NCI-H82 treated with DMSO at 0.1 percent for 48 hours (cell line): ENCODE measurements around the gene LIMS4.
"Not testable (repeated sequence)": the region's sequence is repeated elsewhere in the genome, so short reads cannot be mapped to it uniquely, and the experiment has no call there.

ENCODE experiments used
- DNase-seq: peaks from one replicate; lab custom pipeline; 2025; ENCODE audit not compliant: unreplicated experiment; lab: John Stamatoyannopoulos, UW

LIMS4 gene, protein sequence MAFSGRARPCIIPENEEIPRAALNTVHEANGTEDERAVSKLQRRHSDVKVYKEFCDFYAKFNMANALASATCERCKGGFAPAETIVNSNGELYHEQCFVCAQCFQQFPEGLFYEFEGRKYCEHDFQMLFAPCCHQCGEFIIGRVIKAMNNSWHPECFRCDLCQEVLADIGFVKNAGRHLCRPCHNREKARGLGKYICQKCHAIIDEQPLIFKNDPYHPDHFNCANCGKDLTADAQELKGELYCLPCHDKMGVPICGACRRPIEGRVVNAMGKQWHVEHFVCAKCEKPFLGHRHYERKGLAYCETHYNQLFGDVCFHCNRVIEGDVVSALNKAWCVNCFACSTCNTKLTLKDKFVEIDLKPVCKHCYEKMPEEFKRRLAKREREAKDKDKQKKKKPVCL

DNA sequence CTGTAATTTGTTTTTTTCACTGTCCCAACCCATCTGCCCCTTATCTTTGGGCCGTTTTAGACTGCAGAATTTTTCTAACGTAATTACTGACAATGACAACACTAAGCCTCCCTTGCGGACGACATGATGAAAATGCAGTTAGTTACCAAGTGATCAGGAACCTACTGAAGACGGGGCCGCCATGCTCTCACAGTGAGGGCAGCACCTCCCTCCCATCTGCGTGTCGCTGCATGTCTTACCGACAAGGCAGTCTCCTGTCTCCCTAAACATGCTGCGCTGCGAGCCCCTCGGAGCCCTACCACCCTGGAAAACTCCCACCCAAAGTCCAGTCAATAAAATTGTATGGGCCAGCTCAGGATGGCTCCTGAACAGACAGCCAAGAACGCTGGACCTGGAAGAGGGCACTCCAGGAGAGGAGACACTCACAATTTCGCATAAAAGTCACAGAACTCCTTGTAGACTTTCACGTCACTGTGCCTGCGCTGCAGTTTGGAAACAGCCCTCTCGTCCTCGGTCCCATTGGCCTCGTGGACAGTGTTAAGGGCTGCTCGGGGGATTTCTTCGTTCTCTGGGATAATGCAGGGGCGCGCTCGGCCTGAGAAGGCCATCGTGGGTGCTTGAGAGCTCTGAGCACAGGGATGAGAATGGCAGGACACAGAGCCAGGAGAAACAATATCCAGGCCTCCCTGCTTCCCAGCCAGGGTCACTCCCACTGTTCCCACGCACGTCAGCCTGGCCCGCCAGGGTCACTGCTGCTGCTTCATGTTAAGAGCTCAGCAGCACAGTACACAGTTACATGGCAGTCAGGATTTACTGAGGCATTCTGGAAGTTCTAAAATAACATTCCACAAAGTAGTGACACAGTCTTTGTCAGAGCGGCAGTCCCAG is at the start of gene LIMS4:
TSS of gene LIMS4 (minus strand) at position 646 of the 888 bp plus-strand sequence. CDS start at position 608, 38 bp downstream.
- DNase-seq: not testable (repeated sequence)

DNA sequence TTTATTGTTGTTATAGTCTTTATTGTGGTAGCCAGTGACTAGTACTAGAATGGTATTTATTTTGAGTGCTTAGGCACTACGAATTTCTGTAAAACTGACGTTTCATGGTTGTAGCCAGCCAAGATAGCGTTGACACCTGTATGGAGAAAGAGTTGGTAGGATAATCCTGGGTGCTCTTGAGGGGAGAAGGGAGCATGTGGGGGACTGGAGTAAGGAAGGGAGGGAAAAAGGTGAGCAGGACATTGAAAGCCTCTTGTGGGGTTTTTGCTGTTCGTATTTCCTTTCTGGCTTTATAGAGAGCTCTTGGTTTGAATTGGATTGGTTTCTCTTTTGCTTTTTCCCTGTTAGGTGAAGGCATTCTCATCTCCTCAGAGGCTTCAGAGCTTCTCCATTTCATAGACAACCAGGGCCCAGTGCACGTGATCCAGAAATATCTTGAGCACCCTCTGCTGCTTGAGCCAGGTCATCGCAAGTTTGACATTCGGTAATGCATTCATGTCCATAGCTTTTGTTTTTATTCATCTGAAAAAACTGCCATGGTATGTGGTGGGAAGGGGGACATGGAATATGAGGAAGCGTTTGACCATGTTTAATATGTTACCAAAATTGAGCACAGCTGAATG is 27.2 kb upstream of the LIMS4 start:
- DNase-seq: not testable (repeated sequence)

DNA sequence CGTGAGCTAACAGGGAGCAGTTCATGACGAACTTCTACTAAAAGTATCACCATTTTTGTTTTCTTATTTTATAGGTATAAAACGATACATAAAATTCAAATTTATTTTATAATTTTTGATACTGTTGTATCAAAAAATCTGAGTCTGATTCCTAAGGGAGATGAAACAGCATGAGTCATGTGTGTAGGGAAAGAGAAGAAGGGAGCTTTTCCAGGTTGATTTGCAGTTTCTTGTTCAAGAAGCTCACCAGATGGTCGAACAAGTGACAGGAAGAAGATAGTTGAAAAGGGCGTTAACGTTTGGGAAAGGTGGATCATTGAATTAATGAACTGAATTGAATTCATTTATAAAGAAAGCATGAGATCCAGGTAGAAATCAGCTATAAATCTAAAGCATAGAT is 23.4 kb upstream of the LIMS4 start:
- not testable (repeated sequence) for DNase-seq

DNA sequence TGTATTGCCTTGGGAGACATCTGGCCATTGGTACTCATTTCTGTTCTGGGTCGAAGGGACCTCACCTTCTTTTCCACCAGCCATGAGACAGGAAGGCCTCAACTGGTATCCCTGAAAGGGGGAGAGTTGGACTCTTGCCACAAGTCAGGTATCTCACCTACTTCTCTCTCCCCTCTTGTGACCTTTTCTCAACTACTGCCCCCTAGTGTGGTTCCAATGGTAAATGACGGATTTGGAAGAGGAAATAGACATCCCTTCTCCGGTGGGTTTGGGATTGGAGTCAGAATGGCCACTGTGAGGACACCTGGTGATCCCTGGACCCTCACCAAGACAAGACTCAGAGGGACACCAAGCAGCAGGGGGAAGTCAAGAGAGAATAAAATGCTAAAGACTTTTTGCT is 21.9 kb upstream of the LIMS4 start:
- DNase-seq: not testable (repeated sequence)

DNA sequence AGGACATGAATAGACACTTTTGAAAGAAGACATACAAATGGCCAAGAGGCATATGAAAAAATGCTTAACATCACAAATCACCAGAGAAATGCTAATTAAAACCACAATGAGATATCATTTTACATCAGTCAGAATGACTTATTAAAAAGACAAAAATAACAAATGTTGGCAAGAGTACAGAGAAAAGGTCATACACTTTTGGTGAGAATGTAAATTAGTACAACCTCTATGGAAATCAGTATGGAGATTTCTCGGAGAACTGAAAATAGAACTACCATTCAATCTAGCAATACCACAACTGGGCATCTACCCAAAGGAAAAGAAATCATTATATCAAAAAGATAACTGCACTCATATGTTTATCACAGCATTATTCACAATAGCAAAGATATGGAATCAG is 16.4 kb upstream of the LIMS4 start:
- not testable (repeated sequence) for DNase-seq

DNA sequence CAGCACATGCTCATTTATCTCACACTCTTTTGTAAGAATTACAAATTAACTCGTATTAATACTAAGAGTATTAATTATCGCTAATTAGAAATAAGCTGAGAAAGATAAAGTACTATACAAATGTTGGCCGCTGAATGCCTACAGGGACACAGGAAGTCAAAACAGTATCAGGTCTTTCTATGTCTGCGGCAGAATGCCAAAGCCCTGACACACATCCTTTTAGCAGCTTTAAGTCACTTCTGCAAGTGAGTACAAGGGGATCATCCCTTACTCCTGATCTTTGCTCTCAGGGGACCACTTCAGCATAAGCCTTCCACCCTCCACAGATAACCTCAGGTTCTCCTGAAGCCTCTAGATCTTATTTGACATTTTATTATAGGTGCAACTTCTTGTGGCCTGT is 10.1 kb upstream of the LIMS4 start:
- DNase-seq: not testable (repeated sequence)

DNA sequence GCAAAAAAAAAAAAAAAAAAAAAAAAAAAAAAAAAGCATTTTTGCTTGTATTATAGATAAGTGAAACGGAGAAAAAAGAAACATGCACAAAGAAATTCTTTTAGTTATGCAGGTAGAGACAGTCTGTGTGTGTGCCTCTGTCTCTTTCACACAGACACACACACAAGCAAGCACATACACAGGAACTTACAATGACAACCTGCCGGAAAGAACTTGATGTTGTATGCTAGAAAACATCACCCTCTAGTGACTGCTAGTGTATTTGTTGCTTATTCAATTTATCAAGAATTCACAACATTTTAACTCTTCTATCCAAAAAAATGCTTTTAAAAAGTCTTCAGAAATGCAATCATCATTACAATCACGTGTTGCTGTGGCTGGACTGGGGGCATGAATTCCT is 8.6 kb upstream of the LIMS4 start:
- DNase-seq: not testable (repeated sequence)

DNA sequence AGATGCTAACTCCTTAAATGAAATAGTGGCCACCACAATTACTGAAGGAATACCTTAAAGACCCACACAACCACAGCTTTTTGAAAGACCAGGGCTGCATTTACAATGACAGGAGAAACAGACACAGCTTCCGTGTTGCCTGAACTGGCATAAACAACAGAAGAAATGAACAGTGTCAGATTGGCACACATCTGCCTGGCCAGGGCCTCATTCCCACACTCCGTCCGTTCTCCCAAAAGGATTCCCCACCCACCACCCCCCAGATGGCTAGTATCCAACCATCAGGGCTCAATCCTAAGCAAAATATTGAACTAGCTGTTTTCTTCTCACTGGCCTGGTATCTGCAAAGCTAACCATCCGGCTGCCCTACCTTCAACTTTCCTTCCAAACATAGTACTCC is 7.5 kb upstream of the LIMS4 start:
- DNase-seq: not testable (repeated sequence)

DNA sequence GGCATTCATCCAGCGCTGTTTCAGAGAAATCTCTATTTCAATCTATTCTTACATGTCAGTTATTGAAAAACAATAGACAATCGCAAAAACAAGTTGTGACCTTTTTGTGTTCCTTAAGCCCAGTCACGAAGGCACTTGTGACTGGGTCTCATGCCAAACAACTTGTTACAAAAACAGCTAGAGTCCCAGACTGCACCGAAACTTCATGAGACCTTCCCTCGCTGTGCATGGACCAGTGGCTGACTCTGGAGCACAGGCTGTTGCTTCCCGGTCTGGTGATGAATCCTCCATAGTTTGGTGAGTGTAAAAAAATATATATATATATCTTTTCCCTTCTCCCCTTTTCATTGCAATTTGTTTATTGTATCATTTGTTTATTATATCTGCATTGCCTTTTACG is 4.8 kb upstream of the LIMS4 start:
- not testable (repeated sequence) for DNase-seq

DNA sequence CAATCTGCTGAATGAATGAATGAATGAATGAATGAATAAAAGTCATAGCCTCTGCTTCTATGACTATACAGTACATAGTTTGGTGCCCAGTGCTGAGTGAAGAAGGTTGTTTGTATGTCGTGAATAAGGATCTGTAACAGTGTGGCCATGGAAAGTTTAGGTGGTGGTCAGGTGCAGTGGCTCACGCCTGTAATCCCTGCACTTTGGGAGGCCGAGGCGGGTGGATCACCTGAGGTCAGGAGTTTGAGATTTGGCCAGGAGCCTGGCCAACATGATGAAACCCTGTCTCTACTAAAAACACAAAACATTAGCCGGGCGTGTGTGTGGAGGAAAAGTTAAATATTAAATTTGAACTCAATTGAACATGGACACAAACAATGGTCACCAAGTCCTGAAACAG is 4.3 kb upstream of the LIMS4 start:
- not testable (repeated sequence) for DNase-seq

DNA sequence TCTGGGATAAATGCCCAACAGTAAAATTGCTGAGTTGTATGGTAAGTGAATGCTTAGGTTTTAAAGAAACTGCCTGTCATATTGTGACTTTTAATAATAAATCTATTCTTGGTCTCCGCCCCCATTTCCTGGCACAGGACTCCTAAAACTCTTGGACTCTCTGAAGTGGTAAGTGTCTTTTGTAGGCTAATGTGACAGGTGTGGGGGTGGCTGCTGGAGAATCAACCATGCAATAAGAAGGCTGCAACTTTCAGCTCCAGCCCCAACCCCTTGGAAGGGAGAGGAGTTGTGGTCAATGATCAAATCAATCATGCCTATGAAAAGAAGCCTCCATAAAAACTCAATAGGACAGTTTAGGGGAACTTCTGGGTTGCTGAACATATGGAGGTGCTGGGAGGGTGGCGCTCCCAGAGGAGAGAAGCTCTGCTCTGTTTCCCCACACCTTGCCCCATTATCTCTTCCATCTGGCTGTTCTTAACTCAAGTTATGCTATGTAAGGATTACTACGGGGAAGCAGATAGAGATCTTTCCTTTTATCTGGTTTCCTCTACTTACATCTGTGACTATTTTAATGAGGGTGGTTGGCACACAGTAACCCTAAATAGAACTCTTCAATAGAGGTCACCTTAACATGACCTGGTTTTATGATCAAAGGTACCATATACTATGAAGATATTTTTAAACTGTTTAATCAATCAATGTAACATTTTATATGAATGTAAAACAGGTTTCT is 3.2 kb upstream of the LIMS4 start:
- not testable (repeated sequence) for DNase-seq

DNA sequence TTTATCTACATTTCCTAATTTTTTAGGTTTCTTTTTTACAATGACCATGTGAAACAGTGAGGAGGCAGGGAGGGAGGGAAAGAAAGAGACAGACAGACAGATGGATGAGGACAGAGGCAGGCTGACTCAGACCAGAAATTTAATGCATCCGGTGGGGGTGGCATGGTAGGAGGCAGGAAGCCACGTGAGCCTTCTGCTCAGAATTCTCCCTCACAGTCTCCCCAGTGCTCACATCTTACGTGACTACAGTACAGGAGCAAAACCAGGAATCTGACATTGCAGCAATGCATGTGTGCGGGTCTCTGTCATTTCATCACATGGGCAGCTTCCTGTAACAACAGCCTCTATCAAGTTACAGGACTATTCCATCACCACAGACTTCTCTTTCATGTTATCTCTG is 2.3 kb upstream of the LIMS4 start:
- DNase-seq: not testable (repeated sequence)

DNA sequence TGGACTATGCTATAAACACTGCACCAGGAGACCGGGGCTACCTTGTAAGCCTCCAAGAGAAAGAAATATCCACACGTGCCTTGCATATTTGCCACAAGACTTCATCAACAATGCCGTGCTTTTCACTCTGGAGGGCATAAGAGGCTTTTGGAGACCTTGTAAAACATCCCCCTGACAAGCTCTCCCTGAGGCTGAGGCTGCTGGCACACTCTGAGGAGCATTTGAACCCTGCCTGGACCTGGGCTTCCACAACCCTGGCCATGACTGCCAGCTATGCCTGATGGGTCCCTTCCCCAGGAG is 393 bp upstream of the LIMS4 start:
- DNase-seq: not testable (repeated sequence)

DNA sequence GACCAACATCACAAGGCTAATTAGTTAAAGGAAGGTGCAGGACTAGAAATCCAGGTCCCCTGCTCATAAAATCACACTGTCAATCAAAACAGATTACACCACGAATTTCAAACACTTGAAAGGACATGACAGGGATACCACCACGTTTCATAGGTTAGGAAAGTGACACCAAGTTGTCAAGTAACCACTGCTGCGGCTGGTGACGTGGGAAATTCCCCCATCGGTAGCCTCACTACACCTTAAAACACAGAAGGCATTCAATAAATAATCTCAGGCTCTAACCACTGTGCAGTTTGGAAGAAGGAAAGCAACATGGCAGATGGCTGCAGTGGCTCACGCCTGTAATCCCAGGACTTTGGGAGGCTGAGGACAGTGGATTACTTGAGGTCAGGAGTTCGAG is 3.7 kb downstream of the LIMS4 start:
- DNase-seq: not testable (repeated sequence)

DNA sequence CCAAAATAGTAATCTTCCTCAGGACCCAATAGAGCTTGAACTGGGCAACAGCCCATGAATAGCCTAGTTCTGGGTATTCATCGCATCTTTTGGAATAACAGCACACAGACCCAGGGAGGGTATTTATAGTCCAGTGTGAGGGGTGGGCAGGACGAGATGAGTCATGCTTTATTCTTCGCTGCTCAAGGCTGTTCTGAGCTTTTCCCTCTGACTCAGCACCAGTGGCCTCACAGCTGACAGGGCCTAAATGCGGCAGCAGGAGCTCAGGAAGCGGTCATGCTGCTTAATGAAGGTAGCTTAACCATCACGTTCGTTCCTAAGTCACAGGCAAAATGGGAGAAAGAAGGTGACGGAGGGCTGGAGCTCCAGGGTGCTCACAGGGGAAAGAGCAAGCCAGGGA is 7.3 kb downstream of the LIMS4 start:
- DNase-seq: not testable (repeated sequence)

DNA sequence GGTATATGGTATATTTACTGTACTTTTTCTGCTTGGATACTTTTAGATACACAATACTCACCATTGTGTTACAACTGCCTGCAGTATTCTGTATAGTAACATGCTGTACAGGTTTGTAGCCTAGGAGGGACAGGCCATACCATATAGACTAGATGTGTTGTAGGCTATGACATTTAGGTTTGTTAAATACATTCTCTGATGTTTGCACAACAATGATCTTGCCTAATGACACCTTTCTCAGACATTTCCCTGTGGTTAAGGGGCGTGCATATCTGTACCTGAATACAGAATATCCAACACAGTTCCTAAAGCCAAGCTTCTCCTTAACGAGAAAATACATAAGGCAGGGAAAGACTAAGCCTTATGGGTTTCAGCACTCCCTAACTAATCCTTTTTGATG is 10.2 kb downstream of the LIMS4 start:
- DNase-seq: not testable (repeated sequence)

DNA sequence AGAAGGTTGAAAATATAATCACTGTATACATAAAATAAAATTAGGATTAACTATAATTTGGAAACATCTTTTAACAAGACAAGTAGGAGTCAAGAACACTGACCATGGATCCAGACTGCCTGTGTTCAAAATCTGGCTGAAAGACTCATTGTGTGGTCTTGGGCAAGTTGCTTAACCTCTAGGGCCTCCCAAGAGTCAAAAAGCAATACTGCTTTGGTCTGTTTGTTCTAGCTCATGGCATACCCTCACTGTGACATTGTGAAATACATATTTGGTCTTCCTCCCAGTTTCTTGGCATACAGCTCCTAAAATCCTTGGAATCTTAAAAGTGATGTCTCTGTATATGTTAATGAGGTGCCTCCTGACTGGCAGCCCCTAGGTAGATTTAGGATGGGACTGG is 12.3 kb downstream of the LIMS4 start:
- not testable (repeated sequence) for DNase-seq

DNA sequence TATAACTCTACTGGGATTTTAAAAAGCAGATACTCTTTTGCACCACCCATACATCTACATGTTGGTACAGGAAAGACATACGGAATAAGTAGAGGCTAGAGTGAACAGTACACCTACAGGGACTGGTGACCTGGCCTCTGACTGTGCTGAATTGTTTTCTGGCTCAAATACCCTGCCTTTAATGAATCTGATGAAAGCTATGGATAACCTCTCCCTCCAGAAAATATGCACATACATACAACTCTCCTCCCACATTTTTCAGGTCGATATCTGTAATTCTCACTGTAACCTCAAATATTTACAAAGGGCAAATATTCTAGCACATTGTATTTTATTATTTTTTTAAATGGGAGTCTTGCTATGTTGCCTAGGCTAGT is 15.4 kb downstream of the LIMS4 start:
- not testable (repeated sequence) for DNase-seq

DNA sequence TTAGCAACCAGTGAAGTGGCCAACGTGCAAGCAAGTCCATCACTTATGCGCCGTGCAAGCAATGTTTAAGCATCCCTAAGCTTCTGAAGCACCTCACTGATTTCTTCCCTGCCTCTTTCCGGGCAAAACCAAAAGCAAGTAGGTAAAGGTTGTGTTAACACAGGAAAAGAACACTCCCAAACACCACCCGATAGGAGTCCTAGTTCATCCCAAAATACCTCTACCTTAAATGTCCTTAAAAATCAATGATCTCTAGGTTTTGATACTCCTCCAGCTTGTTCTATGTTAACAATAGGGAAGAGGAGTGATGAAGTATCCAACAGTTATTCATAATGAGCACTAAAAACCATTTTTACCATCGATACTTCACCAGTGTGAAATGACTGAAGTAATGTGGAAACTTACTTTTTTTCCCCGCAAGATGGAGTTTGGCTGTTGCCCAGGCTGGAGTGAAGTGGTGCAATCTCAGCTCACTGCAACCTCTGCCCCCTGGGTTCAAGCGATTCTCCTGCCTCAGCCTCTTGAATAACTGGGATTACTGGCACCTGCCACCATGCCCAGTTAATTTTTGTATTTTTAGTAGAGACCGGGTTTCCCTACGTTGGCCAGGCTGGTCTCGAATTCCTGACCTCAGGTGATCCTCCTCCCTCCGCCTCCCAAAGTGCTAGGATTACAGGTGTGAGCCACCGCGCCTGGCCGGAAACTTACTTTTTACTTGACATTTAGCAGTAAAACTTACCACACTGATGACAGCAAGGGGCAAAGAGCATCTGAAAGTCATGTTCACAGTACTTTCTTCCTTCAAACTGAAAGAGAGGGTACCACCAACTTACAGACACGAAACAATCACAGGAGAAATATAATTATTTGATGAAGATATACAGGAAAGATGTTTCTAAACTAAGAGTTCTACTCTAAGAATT is 16.1 kb downstream of the LIMS4 start:
- DNase-seq: not testable (repeated sequence)
